Breast epithelium (tissue), 4 donors: ENCODE results near the gene GPAM. TPM values are rescaled to one million over a fixed set of nuclear protein-coding genes. Genes with fewer than 3 reads are reported as not detected.

Source experiments
- DNase-seq, 2 donors: peaks; one replicate each; pipeline ENCODE4 v3.0.0-alpha.2; 2019; ENCODE audit warnings: low spot score in 2 of 2
- H3K27ac ChIP-seq, 2 donors: fragments of 200-600 bp; sonication (generic) in 1 of 2; one replicate each; pipeline ENCODE4 v1.5.1; 2016 to 2019; ENCODE audit warnings: mild to moderate bottlenecking in 1 of 2
- H3K27me3 ChIP-seq, 2 donors: fragments of 200-600 bp; sonication (generic) in 1 of 2; one replicate each; pipeline versions ENCODE4 v1.5.1 to v1.6.0; 2017 to 2019; ENCODE audit warnings: control low read depth in 1 of 2, mild to moderate bottlenecking in 1 of 2
- H3K36me3 ChIP-seq: fragments of 200-600 bp; one replicate; pipeline ENCODE4 v1.5.1; 2019
- H3K4me1 ChIP-seq, 2 donors: fragments of 200-600 bp; sonication (generic); one replicate each; pipeline ENCODE4 v1.5.1; 2016 to 2019; ENCODE audit warnings: control low read depth in 1 of 2
- H3K4me3 ChIP-seq, 3 donors: fragments of 200-600 bp; sonication (generic); 1 replicate in 2 of 3; 2 replicates in 1 of 3; pipeline ENCODE4 v1.5.1; 2016 to 2019; ENCODE audit warnings: mild to moderate bottlenecking in 3 of 3, moderate library complexity in 2 of 3
- H3K9me3 ChIP-seq, 2 donors: fragments of 200-600 bp; sonication (generic) in 1 of 2; one replicate each; pipeline ENCODE4 v1.5.1; 2016 to 2019; ENCODE audit warnings: control low read depth in 1 of 2
- POLR2A ChIP-seq: fragments of 450-650 bp; IDR thresholded peaks from one replicate; pipeline ENCODE4 v1.6.1; 2016; ENCODE audit warnings: antibody characterized with exemption, mild to moderate bottlenecking, moderate library complexity
- POLR2AphosphoS5 ChIP-seq, 3 donors: sonication (generic); formaldehyde crosslinking; IDR thresholded peaks; one replicate each; pipeline ENCODE4 v1.6.1; 2017; ENCODE audit warnings: antibody characterized with exemption in 3 of 3
- intact Hi-C: fragments of 100-400 bp; cut with DNase I; formaldehyde crosslinking; loops from one replicate; pipeline ENCODE4 v1.15.1; 2023; ENCODE audit warnings: low total_unique reads
- total RNA-seq, 3 donors: library from RNA; depleted of rRNA; stranded (reverse); fragments of >200 nt; gene quantifications; one replicate each; pipeline ENCODE4 v1.1.0, GENCODE V29; 2016
- TF ChIP-seq, protein P1 (sequence below), 3 donors: fragments of 450-650 bp; IDR thresholded peaks; one replicate each; pipeline ENCODE4 v1.5.1; 2016 to 2017; ENCODE audit warnings: antibody characterized with exemption in 3 of 3, mild to moderate bottlenecking in 3 of 3, moderate library complexity in 3 of 3

Gene GPAM
- total RNA-seq, 3 donors from 2014 or later, result 13.4 to 462 (median 26.3) TPM

DNA sequence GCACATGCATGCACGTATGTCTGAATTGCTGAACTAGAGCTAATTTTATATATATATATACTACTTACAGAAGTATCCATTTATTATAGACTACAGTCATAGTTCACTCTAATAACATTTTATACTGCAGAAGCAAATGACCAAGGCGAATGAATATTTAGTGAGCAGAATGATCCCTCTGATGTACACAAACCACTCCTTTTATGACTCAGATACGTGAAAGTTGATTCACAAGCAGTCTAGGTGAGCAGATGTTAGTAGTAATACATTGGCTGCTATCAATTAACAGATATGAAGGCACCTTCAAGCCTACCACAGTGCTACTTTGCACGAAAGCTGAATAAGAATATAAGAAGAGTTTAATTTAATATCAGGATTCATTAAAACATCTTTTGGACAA is 10.4 kb downstream of the GPAM start:
- Histone ChIP-seq H3K4me3 (no peak overlapping the region), H3K4me1 (no peaks in the 10 kb centered on the region), H3K9me3 (no peaks in the 10 kb centered on the region), H3K36me3 (peaks cover 6% of the 10 kb centered on the region), H3K27me3 (no peaks in the 10 kb centered on the region), H3K27ac (no peak overlapping the region)
- DNase-seq, result no peak
- no peak for TF ChIP-seq POLR2A
- TF ChIP-seq POLR2AphosphoS5 (IDR thresholded peaks at IDR 0.05), result no peak
- TF ChIP-seq, protein P1, sequence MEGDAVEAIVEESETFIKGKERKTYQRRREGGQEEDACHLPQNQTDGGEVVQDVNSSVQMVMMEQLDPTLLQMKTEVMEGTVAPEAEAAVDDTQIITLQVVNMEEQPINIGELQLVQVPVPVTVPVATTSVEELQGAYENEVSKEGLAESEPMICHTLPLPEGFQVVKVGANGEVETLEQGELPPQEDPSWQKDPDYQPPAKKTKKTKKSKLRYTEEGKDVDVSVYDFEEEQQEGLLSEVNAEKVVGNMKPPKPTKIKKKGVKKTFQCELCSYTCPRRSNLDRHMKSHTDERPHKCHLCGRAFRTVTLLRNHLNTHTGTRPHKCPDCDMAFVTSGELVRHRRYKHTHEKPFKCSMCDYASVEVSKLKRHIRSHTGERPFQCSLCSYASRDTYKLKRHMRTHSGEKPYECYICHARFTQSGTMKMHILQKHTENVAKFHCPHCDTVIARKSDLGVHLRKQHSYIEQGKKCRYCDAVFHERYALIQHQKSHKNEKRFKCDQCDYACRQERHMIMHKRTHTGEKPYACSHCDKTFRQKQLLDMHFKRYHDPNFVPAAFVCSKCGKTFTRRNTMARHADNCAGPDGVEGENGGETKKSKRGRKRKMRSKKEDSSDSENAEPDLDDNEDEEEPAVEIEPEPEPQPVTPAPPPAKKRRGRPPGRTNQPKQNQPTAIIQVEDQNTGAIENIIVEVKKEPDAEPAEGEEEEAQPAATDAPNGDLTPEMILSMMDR (IDR thresholded peaks at IDR 0.05), result no peak
- intact Hi-C loops, result no loop called here

DNA sequence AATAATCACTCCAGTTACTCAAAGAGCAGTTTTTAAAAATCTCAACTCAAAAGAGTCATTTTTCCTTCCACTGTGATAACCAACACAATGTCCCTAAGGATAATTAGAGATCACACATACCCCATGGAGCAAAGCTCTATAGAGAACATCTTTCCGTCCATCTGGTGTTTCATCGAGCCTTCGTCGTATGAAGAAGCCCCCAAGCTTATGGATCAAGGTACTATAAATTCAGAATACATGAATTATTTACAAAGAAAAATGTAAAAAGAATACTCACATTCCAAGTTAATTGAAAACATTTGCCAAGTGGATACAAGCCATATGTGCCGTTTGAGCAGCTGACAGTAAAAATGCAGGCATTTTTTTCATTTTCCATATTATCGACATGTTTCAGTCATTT is 14.8 kb downstream of the GPAM start:
- no peaks in the 10 kb centered on the region for H3K4me1 ChIP-seq
- H3K36me3 ChIP-seq, result peaks cover 6% of the 10 kb centered on the region
- DNase-seq, result no peak
- no peaks in the 10 kb centered on the region for H3K9me3 ChIP-seq
- no peaks in the 10 kb centered on the region for H3K27me3 ChIP-seq
- no peak for TF ChIP-seq POLR2A
- no peak for TF ChIP-seq POLR2AphosphoS5 (IDR thresholded peaks at IDR 0.05)
- TF ChIP-seq, protein P1 (IDR thresholded peaks at IDR 0.05), result no peak
- H3K4me3 ChIP-seq, result no peak overlapping the region
- no peak overlapping the region for H3K27ac ChIP-seq
- intact Hi-C loops, result no loop called here

DNA sequence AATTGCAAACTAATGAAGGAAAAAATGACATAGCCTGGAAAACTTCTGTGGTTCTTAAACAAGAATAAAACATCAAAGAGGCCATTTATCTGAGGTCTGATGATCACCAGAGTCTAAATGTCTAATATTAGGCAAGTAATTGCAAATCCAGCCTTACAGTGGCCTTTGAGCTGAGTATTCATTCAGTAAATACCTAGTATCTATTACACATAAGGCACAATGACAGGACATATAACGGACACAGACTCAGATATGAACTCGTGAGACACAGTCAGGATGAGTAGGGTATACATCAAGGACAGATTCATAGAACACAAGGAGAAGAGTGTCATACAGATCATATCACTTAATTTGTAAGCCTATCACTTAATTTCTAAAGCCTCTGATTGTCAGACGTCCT is 16.8 kb downstream of the GPAM start:
- no peak for DNase-seq
- Histone ChIP-seq H3K4me3 (no peak overlapping the region), H3K4me1 (no peaks in the 10 kb centered on the region), H3K27ac (no peak overlapping the region), H3K36me3 (peaks cover 4% of the 10 kb centered on the region), H3K9me3 (no peaks in the 10 kb centered on the region), H3K27me3 (no peaks in the 10 kb centered on the region)
- intact Hi-C loops, result no loop called here
- TF ChIP-seq POLR2AphosphoS5 (IDR thresholded peaks at IDR 0.05) (no peak), POLR2A (no peak)
- TF ChIP-seq, protein P1 (IDR thresholded peaks at IDR 0.05), result no peak

DNA sequence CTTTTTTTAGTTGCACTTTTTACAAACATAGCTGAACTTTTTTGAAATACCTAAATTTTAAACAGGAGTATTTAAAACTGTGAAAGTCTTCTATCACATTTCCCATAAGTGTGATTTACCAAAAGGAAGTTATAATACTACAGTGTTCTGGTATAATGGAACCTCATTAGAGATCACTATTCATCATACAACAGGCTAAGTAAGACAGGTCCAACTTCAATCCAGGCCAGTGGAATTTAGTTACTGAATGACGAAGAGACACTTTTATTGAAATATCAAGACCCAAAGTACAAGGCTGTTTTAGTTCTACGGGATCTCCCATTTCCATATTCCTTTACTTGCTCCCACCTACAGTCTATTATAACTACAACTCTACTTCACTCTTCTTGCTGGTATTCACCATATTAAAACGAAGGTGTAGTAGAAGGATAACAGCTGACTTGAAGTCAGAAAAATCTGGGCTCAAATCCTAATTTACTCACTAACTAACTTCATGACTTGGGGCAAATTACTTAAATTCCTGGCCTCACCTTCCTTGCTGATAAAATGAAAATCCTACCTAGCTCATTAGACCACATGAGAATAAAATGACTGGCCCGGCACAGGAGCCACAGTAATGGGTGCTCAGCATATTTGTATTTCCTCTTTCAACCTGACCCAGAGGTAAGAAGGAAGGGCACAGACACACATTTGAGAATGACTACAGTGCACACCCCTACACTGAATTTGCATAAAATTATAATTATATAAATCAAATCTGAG is 21.6 kb downstream of the GPAM start:
- H3K36me3 ChIP-seq, result peaks cover 4% of the 10 kb centered on the region
- H3K4me3 ChIP-seq, result no peak overlapping the region
- TF ChIP-seq POLR2AphosphoS5 (IDR thresholded peaks at IDR 0.05) (no peak), POLR2A (no peak)
- TF ChIP-seq, protein P1 (IDR thresholded peaks at IDR 0.05), result no peak
- no peaks in the 10 kb centered on the region for H3K9me3 ChIP-seq
- intact Hi-C loops, result no loop called here
- no peaks in the 10 kb centered on the region for H3K27me3 ChIP-seq
- H3K27ac ChIP-seq, result no peak overlapping the region
- DNase-seq, result no peak
- H3K4me1 ChIP-seq, result no peaks in the 10 kb centered on the region

DNA sequence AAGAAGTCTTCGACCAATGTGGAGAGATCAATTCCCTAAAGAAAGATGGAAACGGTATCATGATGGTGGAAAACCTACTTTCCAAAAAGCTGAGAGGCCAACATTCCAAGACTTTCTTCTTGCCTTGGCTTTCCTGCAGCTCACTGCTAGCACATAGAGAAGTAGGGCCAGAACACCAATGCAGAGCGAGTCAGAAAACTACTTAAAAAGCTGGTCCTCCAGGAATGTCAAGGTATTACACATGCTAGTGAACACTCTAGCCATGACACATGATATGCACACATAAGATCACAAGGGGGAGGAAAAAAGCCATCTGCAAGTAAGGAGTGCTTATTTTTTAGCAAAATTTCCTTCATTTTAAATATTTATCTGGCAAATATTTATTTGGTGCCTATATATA is 22.7 kb downstream of the GPAM start:
- H3K4me3 ChIP-seq, result no peak overlapping the region
- TF ChIP-seq POLR2AphosphoS5 (IDR thresholded peaks at IDR 0.05) (no peak), POLR2A (no peak)
- TF ChIP-seq, protein P1 (IDR thresholded peaks at IDR 0.05), result no peak
- H3K27me3 ChIP-seq, result no peaks in the 10 kb centered on the region
- no peaks in the 10 kb centered on the region for H3K9me3 ChIP-seq
- intact Hi-C loops, result no loop called here
- H3K4me1 ChIP-seq, result no peaks in the 10 kb centered on the region
- H3K36me3 ChIP-seq, result peaks cover 4% of the 10 kb centered on the region
- H3K27ac ChIP-seq, result no peak overlapping the region
- DNase-seq, result no peak
